SK-N-SH (cell line): Measurements from ENCODE around the gene CAPNS1. TPM values are rescaled to one million over a fixed set of nuclear protein-coding genes. Genes with fewer than 3 reads are reported as not detected.

Experiments
- CTCF ChIA-PET: fragments of 300-600, 350-600 bp; formaldehyde crosslinking; extraction: SDS; loops from one replicate; lab custom pipeline; 2021; lab: Yijun Ruan, JAX
- POLR2A ChIA-PET: fragments of 350-600 bp; sonication (Branson Sonifier 250); formaldehyde crosslinking; extraction: SDS; loops from one replicate; lab custom pipeline; 2020; ENCODE audit warnings: antibody characterized with exemption, inconsistent platforms; lab: Yijun Ruan, JAX
- DNase-seq: peaks from one replicate; pipeline ENCODE4 v3.0.0; 2012
- H2AFZ ChIP-seq: fragments of 200-600 bp; sonication (generic); 2 replicates; pipeline ENCODE4 v1.8.1; 2016; ENCODE audit warnings: antibody characterized with exemption, mild to moderate bottlenecking, low read depth
- H3F3A ChIP-seq: fragments of 200-600 bp; sonication (generic); replicated peaks from 2 replicates; pipeline ENCODE3; 2016; ENCODE audit warnings: antibody characterized with exemption, mild to moderate bottlenecking; ENCODE audit not compliant: insufficient read depth
- H3K27ac ChIP-seq, 2 experiments: fragments of 200-500 bp in 1 of 2; fragments of 200-600 bp in 1 of 2; sonication (Bioruptor generic) in 1 of 2; sonication (generic), shearing (Covaris generic) in 1 of 2; 2 replicates each; pipeline versions ENCODE4 v1.5.1 to v1.6.1; 2014 to 2016; ENCODE audit warnings: low read depth in 2 of 2, inconsistent platforms in 1 of 2, low read length in 1 of 2, mild to moderate bottlenecking in 1 of 2, mixed read lengths in 1 of 2
- H3K27me3 ChIP-seq: fragments of 200-600 bp; sonication (generic), shearing (Covaris generic); 2 replicates; pipeline ENCODE4 v1.6.1; 2016; ENCODE audit warnings: mixed run types; ENCODE audit not compliant: insufficient read depth
- H3K36me3 ChIP-seq, 2 experiments: fragments of 200-500 bp in 1 of 2; fragments of 200-600 bp in 1 of 2; sonication (Bioruptor generic) in 1 of 2; sonication (generic) in 1 of 2; replicated peaks in 1 of 2; 2 replicates each; pipeline versions ENCODE3 to v1.5.1; 2014 to 2016; ENCODE audit warnings: low read length in 1 of 2, mild to moderate bottlenecking in 1 of 2; ENCODE audit not compliant: insufficient read depth in 2 of 2, control insufficient read depth in 1 of 2
- H3K4me1 ChIP-seq, 2 experiments: fragments of 200-500 bp in 1 of 2; fragments of 200-600 bp in 1 of 2; sonication (Bioruptor generic) in 1 of 2; sonication (generic), shearing (Covaris generic) in 1 of 2; 2 replicates each; pipeline versions ENCODE4 v1.5.1 to v1.6.1; 2014 to 2016; ENCODE audit warnings: low read depth in 1 of 2, low read length in 1 of 2, mixed run types in 1 of 2; ENCODE audit not compliant: insufficient read depth in 2 of 2, control insufficient read depth in 1 of 2
- H3K4me2 ChIP-seq: fragments of 200-600 bp; sonication (generic), shearing (Covaris generic); 2 replicates; pipeline ENCODE4 v1.6.1; 2017; ENCODE audit warnings: mixed run types
- H3K4me3 ChIP-seq, 2 experiments: fragments of 200-500 bp in 1 of 2; fragments of 200-600 bp in 1 of 2; sonication (Bioruptor generic) in 1 of 2; sonication (generic), shearing (Covaris generic) in 1 of 2; 2 replicates each; pipeline versions ENCODE4 v1.5.1 to v1.8.1; 2014 to 2016; ENCODE audit warnings: low read depth in 2 of 2, inconsistent platforms in 1 of 2, low read length in 1 of 2, mild to moderate bottlenecking in 1 of 2, mixed read lengths in 1 of 2, moderate library complexity in 1 of 2
- H3K79me2 ChIP-seq: fragments of 200-600 bp; sonication (generic); 2 replicates; pipeline ENCODE4 v1.8.1; 2017; ENCODE audit warnings: mild to moderate bottlenecking; ENCODE audit not compliant: insufficient read depth
- H3K9ac ChIP-seq: fragments of 200-600 bp; sonication (generic); 2 replicates; pipeline ENCODE4 v1.6.1; 2017; ENCODE audit warnings: mixed run types
- H3K9me2 ChIP-seq: fragments of 200-600 bp; sonication (generic); 2 replicates; pipeline ENCODE4 v1.6.1; 2017; ENCODE audit warnings: mixed run types
- H3K9me3 ChIP-seq: fragments of 200-600 bp; sonication (generic); 2 replicates; pipeline ENCODE4 v1.6.1; 2017; ENCODE audit warnings: mixed run types, mild to moderate bottlenecking, moderate library complexity
- H4K20me1 ChIP-seq: fragments of 200-600 bp; sonication (generic); 2 replicates; pipeline ENCODE4 v1.6.1; 2017; ENCODE audit warnings: mild to moderate bottlenecking, mixed run types; ENCODE audit not compliant: insufficient read depth
- CHD2 ChIP-seq: fragments of 150-350 bp; IDR thresholded peaks from 2 replicates; pipeline ENCODE4 v1.6.1; 2018; ENCODE audit warnings: low read length; ENCODE audit not compliant: partially characterized antibody
- CTCF ChIP-seq: fragments of 200-600 bp; sonication (generic); IDR thresholded peaks from 2 replicates; pipeline ENCODE4 v1.6.1; 2017; ENCODE audit warnings: antibody characterized with exemption, mild to moderate bottlenecking, moderate library complexity
- ELF1 ChIP-seq: IDR thresholded peaks from 2 replicates; pipeline ENCODE4 v1.4.0; 2012
- EZH2phosphoT487 ChIP-seq: fragments of 200-600 bp; sonication (generic); IDR thresholded peaks from 2 replicates; pipeline ENCODE4 v1.6.1; 2017; ENCODE audit warnings: low read depth, mixed run types, mild to moderate bottlenecking, antibody characterized with exemption, moderate library complexity, borderline replicate concordance
- FOSL2 ChIP-seq: IDR thresholded peaks from 2 replicates; pipeline ENCODE4 v1.4.0; 2012; ENCODE audit warnings: low read depth, mild to moderate bottlenecking, moderate library complexity, borderline replicate concordance
- GABPA ChIP-seq: IDR thresholded peaks from 2 replicates; pipeline ENCODE4 v1.4.0; 2012; ENCODE audit warnings: low read depth, mild to moderate bottlenecking
- GATA2 ChIP-seq: sonication (generic); formaldehyde crosslinking; IDR thresholded peaks from 2 replicates; pipeline ENCODE4 v1.5.0; 2020; ENCODE audit warnings: mild to moderate bottlenecking, missing genetic modification reagents
- MEF2A ChIP-seq: IDR thresholded peaks from 2 replicates; pipeline ENCODE4 v1.4.0; 2012; ENCODE audit warnings: low read depth, borderline replicate concordance
- MXI1 ChIP-seq: IDR thresholded peaks from 2 replicates; pipeline ENCODE4 v1.6.1; 2012; ENCODE audit warnings: mild to moderate bottlenecking, low read depth, low read length, improper control_type of control experiment
- NFIC ChIP-seq: IDR thresholded peaks from 2 replicates; pipeline ENCODE4 v1.4.0; 2012; ENCODE audit warnings: borderline replicate concordance
- NRF1 ChIP-seq: IDR thresholded peaks from 2 replicates; pipeline ENCODE4 v1.6.1; 2012; ENCODE audit warnings: low read depth, mild to moderate bottlenecking, low read length
- RCOR1 ChIP-seq: fragments of 150-350 bp; IDR thresholded peaks from 2 replicates; pipeline ENCODE4 v1.6.1; 2017; ENCODE audit warnings: antibody characterized with exemption, low read length
- REST ChIP-seq: IDR thresholded peaks from 2 replicates; pipeline ENCODE4 v1.6.1; 2012; ENCODE audit warnings: mild to moderate bottlenecking, low read depth, low read length, moderate library complexity
- RFX5 ChIP-seq: IDR thresholded peaks from 2 replicates; pipeline ENCODE4 v1.6.1; 2012; ENCODE audit warnings: mild to moderate bottlenecking, improper control_type of control experiment, low read length
- RXRA ChIP-seq: IDR thresholded peaks from 2 replicates; pipeline ENCODE4 v1.4.0; 2012; ENCODE audit warnings: low read depth, mild to moderate bottlenecking, borderline replicate concordance
- TAF1 ChIP-seq: IDR thresholded peaks from 2 replicates; pipeline ENCODE4 v1.6.1; 2012; ENCODE audit warnings: low read depth, mild to moderate bottlenecking, low read length, moderate library complexity, borderline replicate concordance
- TEAD4 ChIP-seq: IDR thresholded peaks from 2 replicates; pipeline ENCODE4 v1.4.0; 2012; ENCODE audit warnings: mild to moderate bottlenecking, borderline replicate concordance; ENCODE audit not compliant: insufficient read depth
- USF2 ChIP-seq: fragments of 150-350 bp; IDR thresholded peaks from 2 replicates; pipeline ENCODE4 v1.6.1; 2017; ENCODE audit warnings: antibody characterized with exemption, low read length, low read depth, borderline replicate concordance
- WGBS: methylation state at CpG from one replicate; pipeline ENCODE4 v1.1.6; 2017; ENCODE audit warnings: low lambda C conversion rate; 5-methylcytosine and 5-hydroxymethylcytosine counted together
- polyA plus RNA-seq, 3 experiments: library from polyadenylated mRNA; depleted of rRNA; stranded (reverse); fragments of >200 nt; gene quantifications; 2 replicates each; pipeline ENCODE4 v1.2.3, GENCODE V29; 2012
- TF ChIP-seq, protein P1 (sequence below): IDR thresholded peaks from 2 replicates; pipeline ENCODE4 v1.4.0; 2012; ENCODE audit warnings: low read depth, borderline replicate concordance
- TF ChIP-seq, protein P2 (sequence below): IDR thresholded peaks from 2 replicates; pipeline ENCODE4 v1.4.0; 2012; ENCODE audit warnings: low read depth, borderline replicate concordance

Gene CAPNS1
- polyA plus RNA-seq, 1 of the 3 experiments (the other 2 are of a cell fraction), result 999 TPM

GRCh38 chr19:36142046-36142445, 2.2 kb downstream of the CAPNS1 start (continued):
- TF ChIP-seq REST (no peak), MXI1 (no peak), CTCF (no peak), TEAD4 (no peak)
- TF ChIP-seq, protein P1, sequence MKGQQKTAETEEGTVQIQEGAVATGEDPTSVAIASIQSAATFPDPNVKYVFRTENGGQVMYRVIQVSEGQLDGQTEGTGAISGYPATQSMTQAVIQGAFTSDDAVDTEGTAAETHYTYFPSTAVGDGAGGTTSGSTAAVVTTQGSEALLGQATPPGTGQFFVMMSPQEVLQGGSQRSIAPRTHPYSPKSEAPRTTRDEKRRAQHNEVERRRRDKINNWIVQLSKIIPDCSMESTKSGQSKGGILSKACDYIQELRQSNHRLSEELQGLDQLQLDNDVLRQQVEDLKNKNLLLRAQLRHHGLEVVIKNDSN, result no peak

DNA sequence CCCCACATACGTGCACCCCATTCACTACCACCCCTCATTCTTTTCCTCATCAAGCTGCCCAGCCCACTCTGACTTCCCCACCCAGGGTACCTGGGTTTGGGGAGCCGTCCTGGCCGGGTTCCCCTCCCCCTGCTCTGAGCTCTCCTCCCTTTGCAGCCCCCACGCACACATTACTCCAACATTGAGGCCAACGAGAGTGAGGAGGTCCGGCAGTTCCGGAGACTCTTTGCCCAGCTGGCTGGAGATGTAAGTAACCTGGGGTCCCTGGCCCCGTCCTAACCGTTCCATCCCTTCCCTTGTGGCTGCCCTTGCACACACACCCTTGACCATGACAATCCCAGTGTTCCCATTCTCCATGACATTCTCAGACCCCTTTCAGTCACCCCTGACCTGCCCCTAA, 2.6 kb downstream of the CAPNS1 start:
- Histone ChIP-seq H3K9me3 (no peaks in the 10 kb centered on the region), H3K36me3 (peaks cover 40 to 53% of the 10 kb centered on the region in 2 experiments), H3F3A (peaks cover 17% of the 10 kb centered on the region), H2AFZ (no peak overlapping the region), H3K79me2 (peaks cover 40% of the 10 kb centered on the region), H3K4me2 (no peak overlapping the region), H4K20me1 (peaks cover 38% of the 10 kb centered on the region), H3K9me2 (no peaks in the 10 kb centered on the region), H3K4me1 (peaks cover 8% of the 10 kb centered on the region in 2 experiments; a peak in 3 of 4 replicates), H3K27ac (no peak overlapping the region), H3K9ac (no peak overlapping the region), H3K4me3 (no peak overlapping the region), H3K27me3 (no peaks in the 10 kb centered on the region)
- WGBS, result 95% methylated on average over 9 of the region's 9 CpGs
- CTCF ChIA-PET, result interaction anchor here (1.1 to 1.2 kb wide), 2 partner anchors 27 to 188 kb away, joined by 3 to 4 read pairs; no protein-coding TSS in a partner anchor
- POLR2A ChIA-PET, result no interaction called here
- TF ChIP-seq, protein P2, sequence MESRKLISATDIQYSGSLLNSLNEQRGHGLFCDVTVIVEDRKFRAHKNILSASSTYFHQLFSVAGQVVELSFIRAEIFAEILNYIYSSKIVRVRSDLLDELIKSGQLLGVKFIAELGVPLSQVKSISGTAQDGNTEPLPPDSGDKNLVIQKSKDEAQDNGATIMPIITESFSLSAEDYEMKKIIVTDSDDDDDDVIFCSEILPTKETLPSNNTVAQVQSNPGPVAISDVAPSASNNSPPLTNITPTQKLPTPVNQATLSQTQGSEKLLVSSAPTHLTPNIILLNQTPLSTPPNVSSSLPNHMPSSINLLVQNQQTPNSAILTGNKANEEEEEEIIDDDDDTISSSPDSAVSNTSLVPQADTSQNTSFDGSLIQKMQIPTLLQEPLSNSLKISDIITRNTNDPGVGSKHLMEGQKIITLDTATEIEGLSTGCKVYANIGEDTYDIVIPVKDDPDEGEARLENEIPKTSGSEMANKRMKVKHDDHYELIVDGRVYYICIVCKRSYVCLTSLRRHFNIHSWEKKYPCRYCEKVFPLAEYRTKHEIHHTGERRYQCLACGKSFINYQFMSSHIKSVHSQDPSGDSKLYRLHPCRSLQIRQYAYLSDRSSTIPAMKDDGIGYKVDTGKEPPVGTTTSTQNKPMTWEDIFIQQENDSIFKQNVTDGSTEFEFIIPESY, result no peak
- no peak for TF ChIP-seq ELF1
- no peak for TF ChIP-seq NFIC
- TF ChIP-seq USF2, result no peak
- no peak for TF ChIP-seq NRF1
- TF ChIP-seq RCOR1, result no peak
- TF ChIP-seq, protein P1, result no peak
- TF ChIP-seq TEAD4, result no peak
- no peak for TF ChIP-seq GATA2 (CRISPR knock-in tag)
- TF ChIP-seq RXRA, result no peak
- no peak for TF ChIP-seq MXI1
- TF ChIP-seq RFX5, result no peak
- TF ChIP-seq CHD2, result no peak
- no peak for TF ChIP-seq FOSL2
- TF ChIP-seq MEF2A, result no peak
- no peak for TF ChIP-seq EZH2phosphoT487
- TF ChIP-seq TAF1, result no peak
- TF ChIP-seq GABPA, result no peak
- no peak for DNase-seq
